Panc1 (cell line): ENCODE measurements around the gene CFD. TPM values are rescaled to one million over a fixed set of nuclear protein-coding genes. Genes with fewer than 3 reads are reported as not detected.
A peak's percentile ranks its signal among the peaks of the same experiment; 100 is the strongest.

ENCODE experiments used
- ATAC-seq: fragments of 200-7000 bp; cut with Tn5 transposase; 2 replicates; pipeline ENCODE4 v1.9.1; 2020; ENCODE audit warnings: mild to moderate bottlenecking, moderate library complexity
- BruUV-seq: library from RNA; stranded (reverse); fragments of 400-500 nt; replicated peaks from 2 replicates; lab custom pipeline; 2021; lab: Mats Ljungman, UMichigan
- CTCF ChIA-PET: fragments of 300-600 bp; sonication (Branson Sonifier 250); formaldehyde crosslinking; loops from one replicate; lab custom pipeline; 2022; ENCODE audit warnings: antibody characterized with exemption; lab: Charles Lee
- POLR2A ChIA-PET: fragments of 300-600 bp; sonication (Branson Sonifier 250); formaldehyde crosslinking; loops from one replicate; lab custom pipeline; 2022; ENCODE audit warnings: antibody characterized with exemption; lab: Charles Lee
- DNase-seq: peaks from one replicate; pipeline ENCODE4 v3.0.0-alpha.2; 2010; ENCODE audit warnings: low read depth, low spot score
- H3K27ac ChIP-seq: 2 replicates; pipeline ENCODE4 v1.5.1; 2011; ENCODE audit warnings: mild to moderate bottlenecking, low read length, inconsistent platforms
- H3K27me3 ChIP-seq: fragments of 200-500 bp; sonication (Bioruptor generic); 2 replicates; pipeline ENCODE4 v1.6.0; 2014; ENCODE audit warnings: low read length, inconsistent platforms; ENCODE audit not compliant: control insufficient read depth, insufficient read depth
- H3K36me3 ChIP-seq: fragments of 200-500 bp; sonication (Bioruptor generic); 2 replicates; pipeline ENCODE4 v1.5.1; 2014; ENCODE audit warnings: inconsistent platforms, mild to moderate bottlenecking, low read length, moderate library complexity; ENCODE audit not compliant: control insufficient read depth, insufficient read depth
- H3K4me1 ChIP-seq: 2 replicates; pipeline ENCODE4 v1.5.1; 2011; ENCODE audit warnings: inconsistent platforms, mild to moderate bottlenecking, low read length, moderate library complexity; ENCODE audit not compliant: control insufficient read depth, insufficient read depth
- H3K4me3 ChIP-seq, 2 experiments: 2 replicates each; pipeline ENCODE4 v1.5.1; 2011 to 2012; ENCODE audit warnings: low read depth in 2 of 2, low read length in 2 of 2, mild to moderate bottlenecking in 2 of 2, inconsistent platforms in 1 of 2, moderate library complexity in 1 of 2
- H3K9me3 ChIP-seq: fragments of 200-500 bp; sonication (Bioruptor generic); 2 replicates; pipeline ENCODE4 v1.5.1; 2014; ENCODE audit warnings: low read depth, mild to moderate bottlenecking, inconsistent platforms, low read length, moderate library complexity; ENCODE audit not compliant: control insufficient read depth, insufficient read depth
- CTCF ChIP-seq: fragments of 450-650 bp; IDR thresholded peaks from 2 replicates; pipeline ENCODE4 v1.5.1; 2017; ENCODE audit warnings: mild to moderate bottlenecking
- POLR2AphosphoS5 ChIP-seq: IDR thresholded peaks from 2 replicates; pipeline ENCODE4 v1.6.1; 2012; ENCODE audit warnings: mild to moderate bottlenecking, low read depth, low read length, moderate library complexity
- SIN3A ChIP-seq: IDR thresholded peaks from 2 replicates; pipeline ENCODE4 v1.6.1; 2012; ENCODE audit warnings: low read depth, mild to moderate bottlenecking, low read length, moderate library complexity, borderline replicate concordance; ENCODE audit not compliant: insufficient read depth
- TCF7L2 ChIP-seq: IDR thresholded peaks from 2 replicates; pipeline ENCODE4 v1.6.1; 2011; ENCODE audit warnings: mild to moderate bottlenecking, low read depth, low read length, inconsistent platforms
- in situ Hi-C: cut with HindIII; loops from 2 replicates; pipeline ENCODE4 v1.10.0; 2016; ENCODE audit warnings: low sequenced_read_pairs, low pct_unique_long_range_greater_than_20kb
- intact Hi-C: fragments of 100-400 bp; cut with micrococcal nuclease; formaldehyde crosslinking; loops from one replicate; pipeline ENCODE4 v1.10.0; 2022; ENCODE audit not compliant: unreplicated experiment
- total RNA-seq: library from RNA; stranded (reverse); gene quantifications from one replicate; pipeline ENCODE4 v1.2.1, GENCODE V29; 2021; ENCODE audit not compliant: unreplicated experiment
- TF ChIP-seq, protein P1 (sequence below), 2 experiments: IDR thresholded peaks; 2 replicates each; pipeline ENCODE4 v1.6.1; 2011 to 2012; ENCODE audit warnings: low read depth in 2 of 2, control low read depth in 1 of 2, low read length in 1 of 2, mild to moderate bottlenecking in 1 of 2, moderate library complexity in 1 of 2; ENCODE audit not compliant: insufficient read depth in 1 of 2

Gene CFD
- total RNA-seq, 1 experiment from 2014 or later, result 9.9 TPM

DNA sequence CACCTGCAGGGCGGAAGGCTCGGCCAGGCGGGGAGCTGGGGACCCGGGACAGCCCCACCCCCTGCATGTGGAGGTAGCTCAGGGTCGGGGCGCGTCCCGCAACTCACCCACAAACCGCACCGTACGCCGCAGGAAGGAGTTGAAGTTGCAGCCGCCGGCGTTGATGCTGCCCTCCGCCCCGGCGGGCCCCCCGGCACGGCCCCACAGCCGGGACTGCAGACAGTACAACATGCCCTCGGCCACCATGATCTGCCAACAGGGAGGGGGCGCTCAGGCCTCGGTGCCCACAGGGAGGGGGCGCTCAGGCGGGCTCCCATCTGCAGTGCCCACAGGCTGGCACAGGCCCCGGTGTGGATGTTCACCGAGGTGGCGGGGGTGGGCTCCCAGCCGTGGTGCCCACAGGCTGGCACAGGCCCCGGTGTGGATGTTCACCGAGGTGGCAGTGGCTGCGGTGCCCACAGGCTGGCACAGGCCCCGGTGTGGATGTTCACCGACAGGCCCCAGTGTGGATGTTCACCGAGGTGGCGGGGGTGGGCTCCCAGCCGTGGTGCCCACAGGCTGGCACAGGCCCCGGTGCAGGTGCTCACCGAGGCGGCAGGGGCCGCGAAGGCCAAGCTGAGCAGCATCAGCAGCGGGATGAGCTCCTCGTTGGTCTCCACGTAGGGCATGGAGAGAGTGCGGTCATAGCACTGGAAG is 44.2 kb upstream of the CFD start:
- intact Hi-C loops, result no loop called here
- Histone ChIP-seq H3K4me3 (no peak overlapping the region), H3K27ac (no peak overlapping the region), H3K36me3 (no peaks in the 10 kb centered on the region; the same call in 1 of the 2 replicates), H3K27me3 (no peaks in the 10 kb centered on the region), H3K9me3 (no peaks in the 10 kb centered on the region), H3K4me1 (no peaks in the 10 kb centered on the region)
- no peak for DNase-seq
- ATAC-seq, result peak; percentile 8; the same call in 1 of the 2 replicates
- in situ Hi-C loops, result no loop called here
- CTCF ChIA-PET, result no interaction called here
- BruUV-seq, result no TSS peak
- no peak for TF ChIP-seq POLR2AphosphoS5
- no peak for TF ChIP-seq SIN3A
- no peak for TF ChIP-seq TCF7L2
- TF ChIP-seq, protein P1, sequence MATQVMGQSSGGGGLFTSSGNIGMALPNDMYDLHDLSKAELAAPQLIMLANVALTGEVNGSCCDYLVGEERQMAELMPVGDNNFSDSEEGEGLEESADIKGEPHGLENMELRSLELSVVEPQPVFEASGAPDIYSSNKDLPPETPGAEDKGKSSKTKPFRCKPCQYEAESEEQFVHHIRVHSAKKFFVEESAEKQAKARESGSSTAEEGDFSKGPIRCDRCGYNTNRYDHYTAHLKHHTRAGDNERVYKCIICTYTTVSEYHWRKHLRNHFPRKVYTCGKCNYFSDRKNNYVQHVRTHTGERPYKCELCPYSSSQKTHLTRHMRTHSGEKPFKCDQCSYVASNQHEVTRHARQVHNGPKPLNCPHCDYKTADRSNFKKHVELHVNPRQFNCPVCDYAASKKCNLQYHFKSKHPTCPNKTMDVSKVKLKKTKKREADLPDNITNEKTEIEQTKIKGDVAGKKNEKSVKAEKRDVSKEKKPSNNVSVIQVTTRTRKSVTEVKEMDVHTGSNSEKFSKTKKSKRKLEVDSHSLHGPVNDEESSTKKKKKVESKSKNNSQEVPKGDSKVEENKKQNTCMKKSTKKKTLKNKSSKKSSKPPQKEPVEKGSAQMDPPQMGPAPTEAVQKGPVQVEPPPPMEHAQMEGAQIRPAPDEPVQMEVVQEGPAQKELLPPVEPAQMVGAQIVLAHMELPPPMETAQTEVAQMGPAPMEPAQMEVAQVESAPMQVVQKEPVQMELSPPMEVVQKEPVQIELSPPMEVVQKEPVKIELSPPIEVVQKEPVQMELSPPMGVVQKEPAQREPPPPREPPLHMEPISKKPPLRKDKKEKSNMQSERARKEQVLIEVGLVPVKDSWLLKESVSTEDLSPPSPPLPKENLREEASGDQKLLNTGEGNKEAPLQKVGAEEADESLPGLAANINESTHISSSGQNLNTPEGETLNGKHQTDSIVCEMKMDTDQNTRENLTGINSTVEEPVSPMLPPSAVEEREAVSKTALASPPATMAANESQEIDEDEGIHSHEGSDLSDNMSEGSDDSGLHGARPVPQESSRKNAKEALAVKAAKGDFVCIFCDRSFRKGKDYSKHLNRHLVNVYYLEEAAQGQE (IDR thresholded peaks at IDR 0.05; ENCODE audit: insufficient read depth in 1 of 2, low read depth in 2 of 2, low read length in 1 of 2), result no peak
- no peak for TF ChIP-seq CTCF
- POLR2A ChIA-PET, result no interaction called here

DNA sequence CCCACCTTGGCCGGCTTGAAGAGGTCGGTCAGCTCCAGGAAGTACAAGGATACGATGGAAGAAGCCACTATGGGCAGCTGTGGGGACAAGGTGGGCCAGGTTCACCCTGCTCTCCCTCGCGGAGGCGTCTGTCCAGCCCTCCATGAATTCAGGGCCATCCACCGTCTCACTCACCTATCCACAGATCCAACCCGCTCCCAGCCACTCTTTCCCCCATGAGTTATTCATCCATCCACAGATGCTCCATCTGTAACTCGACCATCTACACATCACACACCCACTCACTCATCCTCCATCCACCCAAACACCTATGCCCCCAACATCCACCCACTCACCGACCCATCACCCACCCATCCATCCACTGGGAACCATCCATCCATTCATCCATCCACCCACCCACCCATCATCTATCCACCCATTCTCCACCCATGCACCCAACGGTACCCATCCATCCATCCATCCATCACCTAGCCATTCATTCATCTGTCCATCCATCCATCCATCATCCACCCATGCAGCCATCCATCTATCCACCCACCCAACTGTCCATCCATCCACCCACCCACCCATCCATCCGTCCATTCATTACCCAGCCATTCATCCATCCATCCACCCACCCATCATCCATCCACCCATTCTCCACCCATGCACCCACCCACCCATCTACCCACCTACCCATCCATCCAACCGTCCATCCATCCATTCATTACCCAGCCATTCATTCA is 43.5 kb upstream of the CFD start:
- no TSS peak for BruUV-seq
- in situ Hi-C loops (no loop called here), intact Hi-C loops (no loop called here)
- H3K9me3 ChIP-seq, result no peaks in the 10 kb centered on the region
- ATAC-seq (peak; percentile 3; the same call in 1 of the 2 replicates), DNase-seq (no peak)
- no peak overlapping the region for H3K4me3 ChIP-seq
- H3K27me3 ChIP-seq, result no peaks in the 10 kb centered on the region
- no peak overlapping the region for H3K27ac ChIP-seq
- no peak for TF ChIP-seq SIN3A
- 0 out of 2 replicates have a peak, but pooled peaks have one; percentile 31 for TF ChIP-seq POLR2AphosphoS5
- TF ChIP-seq TCF7L2, result no peak
- TF ChIP-seq, protein P1 (IDR thresholded peaks at IDR 0.05; ENCODE audit: insufficient read depth in 1 of 2, low read depth in 2 of 2, low read length in 1 of 2), result no peak
- no peaks in the 10 kb centered on the region; the same call in 1 of the 2 replicates for H3K36me3 ChIP-seq
- no peaks in the 10 kb centered on the region for H3K4me1 ChIP-seq
- ChIA-PET CTCF (no interaction called here), POLR2A (no interaction called here)
